UCSD-AML1 (cell line): ENCODE measurements around the gene ETNK2.

ENCODE experiments used
- DNase-seq: peaks from one replicate; lab custom pipeline; 2025; ENCODE audit not compliant: unreplicated experiment; lab: John Stamatoyannopoulos, UW

The ETNK2 gene

DNA sequence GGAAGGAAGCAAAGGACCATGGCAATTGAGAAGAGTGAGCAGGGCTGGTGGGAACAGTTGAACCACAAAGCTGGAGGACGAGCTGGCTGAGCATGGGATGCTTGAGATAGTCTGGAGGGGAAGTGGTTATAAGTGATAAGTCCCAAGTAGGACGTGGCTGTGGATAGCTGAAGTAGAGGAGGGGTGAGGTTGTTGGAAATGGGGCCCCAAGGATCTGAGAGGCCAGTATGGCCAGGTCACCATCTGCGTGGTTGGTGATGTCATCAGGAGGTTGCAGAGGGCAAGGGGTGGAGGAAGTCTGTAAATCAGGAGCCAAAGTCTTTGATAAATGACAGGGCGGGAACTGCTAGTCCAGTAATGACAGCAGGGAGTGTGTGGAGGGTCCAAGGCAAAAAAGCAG, 25.3 kb upstream of the ETNK2 start:
- peak; percentile 46 for DNase-seq

DNA sequence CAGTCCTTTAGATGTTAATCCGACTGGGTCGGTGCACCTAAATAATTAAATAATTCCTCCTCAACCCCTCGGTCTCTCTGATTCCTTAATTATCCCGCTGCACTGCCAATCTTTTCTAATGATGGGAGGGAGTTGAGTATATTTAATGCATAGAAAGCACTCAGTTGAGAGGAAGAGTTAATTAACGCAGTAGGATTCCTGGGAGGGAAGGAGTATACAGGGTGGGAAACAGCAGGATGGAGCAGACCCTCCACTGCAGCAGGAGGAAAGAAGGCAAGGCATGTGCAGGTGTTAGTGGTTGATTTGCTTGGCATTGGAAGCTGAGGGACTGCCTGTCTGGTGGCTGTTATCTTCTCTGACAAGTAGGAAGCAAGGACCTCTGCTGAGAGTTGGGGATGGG, 24.2 kb upstream of the ETNK2 start:
- no peak for DNase-seq

DNA sequence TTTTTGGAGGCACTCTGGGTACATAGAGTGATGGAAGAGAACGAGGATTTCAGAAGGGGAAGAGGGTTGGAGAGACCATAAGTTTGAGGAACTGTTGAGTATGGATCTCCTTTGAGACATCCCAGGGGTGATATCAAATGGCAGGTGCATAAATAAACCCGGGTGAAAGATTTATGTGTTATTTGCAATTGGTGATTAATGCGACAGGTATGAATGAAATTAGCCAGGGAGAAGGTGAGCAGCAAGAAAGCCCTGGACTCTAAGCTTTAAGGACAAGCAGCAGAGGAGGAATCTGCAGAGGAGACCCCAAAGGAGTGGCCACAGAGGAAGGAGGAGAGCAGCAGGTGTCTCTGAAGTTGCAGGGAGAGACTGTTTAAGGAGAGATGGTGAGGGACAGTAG, 23.1 kb upstream of the ETNK2 start:
- DNase-seq, result no peak

DNA sequence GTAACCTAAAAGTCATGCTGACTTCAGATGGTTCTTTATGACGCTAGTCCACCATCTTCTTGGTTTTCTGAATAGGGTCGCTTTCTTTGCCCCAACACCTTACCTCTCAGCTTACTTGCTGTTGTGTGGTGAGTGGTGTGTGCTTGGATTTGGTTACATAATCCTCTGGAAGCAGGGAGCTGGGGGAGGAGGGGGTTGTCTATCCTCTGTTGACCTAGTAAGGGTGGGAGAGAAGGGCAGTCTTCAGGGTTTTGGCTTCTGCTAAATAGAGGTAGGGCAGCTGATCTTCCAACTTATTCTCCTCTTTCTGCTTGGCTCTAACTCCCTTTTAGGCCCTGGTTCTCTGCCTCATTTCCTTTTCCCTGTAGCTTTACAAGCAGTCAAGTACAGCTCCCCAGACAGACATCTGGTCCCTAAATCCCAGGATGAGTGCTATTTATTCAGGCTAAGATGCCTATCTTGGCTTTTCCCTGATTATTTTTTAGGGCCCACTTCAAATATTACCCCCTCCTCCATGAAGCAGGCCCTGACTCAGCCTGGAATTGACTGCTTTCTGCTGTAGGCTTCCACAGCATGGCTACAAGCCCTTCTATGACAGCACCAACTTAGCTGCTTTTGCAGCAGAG, 20.7 kb upstream of the ETNK2 start:
- DNase-seq, result no peak

DNA sequence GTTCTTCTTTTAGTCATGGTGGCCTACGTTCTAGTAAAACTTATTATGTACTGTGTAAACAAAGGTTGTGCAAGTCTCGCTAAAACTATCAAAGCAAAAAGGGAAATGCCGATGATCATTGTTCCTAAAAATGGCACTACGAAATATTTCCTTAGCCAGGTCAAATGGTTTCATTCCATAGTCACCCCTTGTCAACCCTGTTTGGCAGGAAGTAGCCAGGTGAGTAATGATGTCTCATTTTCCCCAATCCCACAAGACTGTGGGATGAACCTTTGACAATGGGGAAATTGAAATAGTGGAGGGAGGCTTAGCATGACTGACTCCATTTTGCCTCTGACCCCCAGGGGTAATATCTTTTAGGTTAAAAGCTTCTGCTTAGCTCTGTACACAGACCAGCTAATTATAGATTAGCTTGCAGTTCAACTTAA, 19.9 kb upstream of the ETNK2 start:
- no peak for DNase-seq

DNA sequence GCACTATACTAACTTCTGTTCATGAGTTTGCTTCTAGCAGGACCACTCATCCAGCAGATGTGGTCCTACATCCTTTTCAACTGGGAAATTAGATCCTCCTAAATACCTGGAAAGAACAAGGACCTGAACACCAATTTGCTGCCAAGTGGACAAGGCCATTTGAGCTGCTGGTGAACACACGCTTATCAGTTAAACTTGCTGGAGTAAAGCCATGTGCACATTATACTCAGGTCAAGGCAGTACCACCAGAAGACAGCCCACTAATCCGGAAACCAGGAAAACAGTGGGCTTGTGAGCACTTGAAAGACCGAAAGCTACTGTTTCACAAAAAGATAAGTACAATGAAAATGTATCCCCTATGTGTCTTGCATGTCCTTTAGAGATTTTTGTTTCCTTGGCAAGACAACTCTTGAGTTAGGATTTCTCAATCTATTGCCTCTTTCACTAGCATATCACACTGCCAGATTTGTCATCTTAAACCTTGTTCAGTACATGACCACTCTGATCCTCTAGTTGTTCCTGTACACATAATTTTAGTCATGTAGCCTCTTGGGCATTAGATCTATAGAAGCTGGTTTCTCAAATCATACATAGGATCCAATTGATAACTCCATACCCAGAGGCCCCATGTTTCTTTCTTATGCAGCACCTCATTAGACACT, 18.8 kb upstream of the ETNK2 start:
- no peak for DNase-seq

DNA sequence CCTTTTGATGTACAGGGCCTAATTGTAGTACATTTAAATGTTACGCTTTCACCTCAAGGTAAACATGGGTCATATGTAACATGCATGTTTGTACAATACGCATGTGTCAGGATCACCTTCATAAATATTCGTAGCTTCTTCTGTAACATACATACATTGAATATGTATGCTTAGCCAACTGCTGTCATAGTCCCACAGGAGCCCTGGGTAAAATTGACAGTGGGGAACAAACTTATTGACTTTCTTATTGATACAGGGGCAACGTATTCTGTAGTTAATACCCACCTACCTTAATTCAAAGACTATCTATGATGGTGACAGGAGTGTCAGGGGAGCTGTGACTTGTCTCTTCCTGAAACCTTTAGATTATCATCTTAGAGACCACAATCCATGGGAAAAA, 18.0 kb upstream of the ETNK2 start:
- no peak for DNase-seq

DNA sequence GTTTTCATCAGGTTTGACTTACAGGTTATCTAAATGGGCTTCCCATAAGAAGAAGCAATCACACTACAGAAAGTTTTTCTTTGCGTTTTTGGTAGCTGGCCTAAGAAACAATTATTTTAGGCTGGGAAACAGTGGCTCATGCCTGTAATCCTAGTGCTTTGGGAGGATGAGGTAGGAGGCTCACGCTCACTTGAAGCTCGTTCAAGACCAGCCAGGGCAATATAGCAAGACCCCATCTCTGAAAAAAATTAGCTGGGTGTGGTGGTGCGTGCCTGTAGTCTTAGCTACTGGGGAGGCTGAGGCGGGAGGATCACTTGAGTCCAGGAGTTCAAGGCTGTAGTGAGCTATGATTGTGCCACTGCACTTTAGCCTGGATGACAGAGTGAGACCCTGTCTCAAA, 15.9 kb upstream of the ETNK2 start:
- no peak for DNase-seq

DNA sequence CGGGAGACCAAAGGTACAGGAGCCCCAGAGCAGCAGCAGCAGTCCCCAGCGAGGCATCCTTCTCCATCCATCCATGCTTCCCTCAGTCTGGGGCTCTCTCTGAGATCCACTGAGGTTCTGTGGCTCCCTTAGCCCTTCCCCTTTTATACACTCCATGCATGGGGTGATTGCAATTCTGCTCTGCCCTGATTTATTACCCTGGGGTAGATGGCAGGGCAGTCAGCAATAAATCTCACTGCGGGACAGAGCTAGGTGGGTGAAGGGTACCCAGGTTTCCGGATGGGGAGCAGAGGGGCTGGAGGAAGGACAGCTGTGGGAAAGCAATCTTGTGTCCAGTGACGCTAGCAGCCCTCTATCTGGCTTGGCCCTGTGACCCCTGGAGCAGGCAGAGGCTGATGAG, 14.4 kb upstream of the ETNK2 start, which contains the start of gene REN:
Gene REN, minus strand, starts transcription at position 119 of the 400 bp plus-strand sequence. Its CDS starts 44 bp downstream, at position 75.
- DNase-seq, result no peak

DNA sequence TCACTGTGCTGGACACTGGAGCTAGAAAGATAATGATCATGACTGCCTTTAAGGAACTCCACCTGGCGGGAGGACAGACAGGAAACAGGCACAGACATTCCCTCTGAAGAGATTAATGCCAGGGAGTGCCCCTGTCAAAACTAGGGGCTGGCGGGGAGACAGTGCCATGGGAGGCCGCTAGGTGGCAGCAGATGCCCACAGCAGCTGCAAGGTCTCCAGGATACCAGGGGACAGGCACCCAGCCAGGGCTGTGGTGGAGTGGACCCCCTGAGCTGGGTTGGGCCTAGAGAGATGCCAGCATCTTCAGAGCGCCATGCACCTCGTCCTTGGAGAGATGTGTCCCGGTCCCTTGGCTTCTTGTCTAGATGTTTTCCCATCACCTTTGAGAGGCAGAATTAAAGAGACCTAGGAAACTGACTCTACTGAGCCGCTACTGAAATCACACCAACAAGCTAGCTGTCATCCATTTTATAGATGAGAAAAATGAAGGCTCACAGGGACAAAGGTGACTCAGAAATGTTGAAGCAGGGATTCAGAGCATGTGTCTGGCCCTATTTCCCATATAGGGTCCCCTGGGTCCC, 10.7 kb upstream of the ETNK2 start:
- peak; percentile 79 for DNase-seq

DNA sequence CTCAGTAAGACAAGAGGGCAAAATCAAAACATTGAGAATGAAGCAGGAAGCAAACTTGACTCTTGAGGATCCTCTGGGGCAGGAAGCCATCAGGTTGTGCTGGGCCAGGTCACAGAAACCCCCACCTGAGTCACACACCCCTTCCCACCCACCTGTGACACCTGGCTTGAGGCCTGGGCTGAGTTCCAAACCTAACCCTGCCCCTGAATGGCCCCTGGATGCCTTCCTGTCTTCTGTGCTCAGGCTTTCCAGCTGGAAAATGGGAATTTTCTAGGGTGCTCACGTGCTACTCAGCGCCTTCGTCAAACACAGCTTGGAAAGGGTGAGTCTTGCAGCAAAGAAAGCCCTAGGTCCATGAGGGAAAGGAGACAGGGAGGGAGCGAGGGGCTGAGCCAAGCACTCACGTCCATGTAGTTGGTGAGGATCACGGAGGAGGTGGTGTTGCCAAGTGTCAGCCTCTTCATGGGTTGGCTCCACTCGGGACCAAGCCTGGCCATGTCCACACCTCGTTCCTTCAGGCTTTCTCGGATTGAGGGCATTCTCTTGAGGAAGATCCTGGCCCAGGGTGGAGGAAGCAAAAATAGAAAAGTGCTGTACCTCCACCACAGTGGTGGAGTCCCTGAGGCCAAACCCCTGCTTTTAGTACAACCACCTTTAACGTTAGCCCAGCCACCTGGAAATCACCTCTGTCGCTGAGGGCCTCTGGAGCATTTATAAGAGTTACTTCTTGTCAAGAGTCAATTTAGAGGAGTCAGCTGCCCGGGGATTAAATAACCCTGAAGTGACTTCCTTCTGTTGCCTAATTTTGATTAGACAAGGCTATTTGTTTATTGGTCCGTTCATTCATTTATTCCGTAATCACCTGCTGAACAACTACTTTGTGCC, 10.0 kb upstream of the ETNK2 start:
- DNase-seq, result no peak

DNA sequence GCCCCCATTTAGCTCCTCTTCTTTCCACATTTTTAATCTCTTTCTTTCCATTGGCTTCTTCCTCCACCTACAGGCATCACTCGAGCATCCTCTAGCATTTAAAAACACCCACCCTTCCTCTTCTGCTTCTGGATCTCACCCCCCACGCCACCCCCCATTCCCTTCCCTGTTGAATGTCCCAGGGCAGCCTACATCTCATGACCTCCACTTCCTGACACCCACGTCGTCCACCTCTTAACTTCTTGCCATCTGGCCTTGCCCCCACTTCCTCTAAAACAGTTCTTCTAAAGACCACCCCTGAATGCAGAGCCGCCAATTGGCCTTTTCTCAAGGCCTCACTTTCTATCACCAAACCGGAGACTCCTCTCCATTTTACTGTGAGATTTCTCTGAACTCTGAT, 6.1 kb upstream of the ETNK2 start:
- DNase-seq, result no peak

DNA sequence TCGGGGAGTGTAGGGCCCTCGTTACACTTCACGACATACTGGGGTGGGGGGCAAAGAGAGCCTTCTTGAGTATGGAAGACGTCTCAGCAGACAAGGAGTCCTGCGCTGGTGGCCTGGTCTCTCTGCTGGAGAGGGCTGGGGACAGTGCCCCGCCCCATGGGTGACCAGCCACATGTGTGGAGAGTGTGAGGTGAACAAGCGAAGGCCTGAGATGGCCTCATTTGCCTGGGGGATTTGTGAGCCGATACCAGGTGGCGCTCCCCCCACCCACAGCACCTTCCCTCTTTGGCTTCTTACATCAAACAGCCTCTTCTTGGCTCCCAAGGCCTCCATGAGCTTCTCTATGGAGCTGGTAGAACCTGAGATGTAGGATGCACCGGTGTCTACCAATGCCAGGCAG, 4.0 kb upstream of the ETNK2 start:
- DNase-seq, result no peak

DNA sequence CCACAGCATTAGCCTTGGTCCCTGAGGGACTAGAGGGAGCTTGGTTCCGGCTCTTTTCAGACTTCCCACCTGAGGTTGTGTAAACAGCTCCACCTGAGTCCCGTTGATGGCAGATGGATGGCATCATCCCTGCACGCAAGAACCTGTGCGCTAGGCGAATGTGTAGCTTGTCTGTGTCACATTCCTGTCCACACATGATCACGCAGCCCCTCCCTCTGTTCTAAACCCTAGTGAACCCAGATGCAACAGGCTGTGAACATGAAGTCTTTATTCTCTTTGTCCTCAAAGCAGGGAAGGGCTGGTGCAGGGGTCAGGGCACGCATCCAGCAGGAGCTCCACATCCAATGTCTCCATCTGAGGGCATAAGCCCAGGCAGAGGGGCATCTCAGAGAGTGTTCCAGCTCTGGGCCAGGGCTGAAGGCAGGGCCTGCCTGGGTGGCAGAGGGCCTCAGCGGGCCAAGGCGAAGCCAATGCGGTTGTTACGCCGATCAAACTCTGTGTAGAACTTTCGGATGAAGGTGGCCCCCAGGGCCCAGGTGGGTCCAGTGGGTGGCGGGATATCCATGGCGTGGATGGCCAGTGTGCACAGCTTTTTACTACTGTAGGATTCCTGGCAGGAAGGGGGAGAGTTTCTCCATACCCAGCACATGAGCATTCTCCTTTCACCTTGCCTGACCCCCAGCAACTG, 2.9 kb upstream of the ETNK2 start:
- DNase-seq, result no peak

DNA sequence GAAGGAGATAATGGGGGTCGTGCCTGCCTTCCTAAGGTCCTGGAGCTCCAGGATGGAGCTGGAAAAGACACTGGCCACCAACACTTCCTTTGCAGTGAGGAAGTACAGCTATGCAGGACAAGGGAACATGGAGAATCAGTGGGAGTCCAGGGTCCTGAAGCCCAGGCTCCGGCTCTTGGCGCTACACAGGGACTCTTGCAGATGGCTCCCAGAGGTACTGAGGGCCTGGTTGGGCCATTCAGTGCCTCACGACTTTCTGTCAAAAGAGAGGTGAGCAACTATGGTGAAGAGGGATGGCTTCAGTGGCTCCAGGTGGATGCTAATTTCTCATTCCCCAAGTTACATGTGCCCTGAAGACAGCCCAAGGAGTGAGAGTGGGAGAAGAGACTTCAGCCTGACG, 1.8 kb upstream of the ETNK2 start:
- DNase-seq, result no peak

DNA sequence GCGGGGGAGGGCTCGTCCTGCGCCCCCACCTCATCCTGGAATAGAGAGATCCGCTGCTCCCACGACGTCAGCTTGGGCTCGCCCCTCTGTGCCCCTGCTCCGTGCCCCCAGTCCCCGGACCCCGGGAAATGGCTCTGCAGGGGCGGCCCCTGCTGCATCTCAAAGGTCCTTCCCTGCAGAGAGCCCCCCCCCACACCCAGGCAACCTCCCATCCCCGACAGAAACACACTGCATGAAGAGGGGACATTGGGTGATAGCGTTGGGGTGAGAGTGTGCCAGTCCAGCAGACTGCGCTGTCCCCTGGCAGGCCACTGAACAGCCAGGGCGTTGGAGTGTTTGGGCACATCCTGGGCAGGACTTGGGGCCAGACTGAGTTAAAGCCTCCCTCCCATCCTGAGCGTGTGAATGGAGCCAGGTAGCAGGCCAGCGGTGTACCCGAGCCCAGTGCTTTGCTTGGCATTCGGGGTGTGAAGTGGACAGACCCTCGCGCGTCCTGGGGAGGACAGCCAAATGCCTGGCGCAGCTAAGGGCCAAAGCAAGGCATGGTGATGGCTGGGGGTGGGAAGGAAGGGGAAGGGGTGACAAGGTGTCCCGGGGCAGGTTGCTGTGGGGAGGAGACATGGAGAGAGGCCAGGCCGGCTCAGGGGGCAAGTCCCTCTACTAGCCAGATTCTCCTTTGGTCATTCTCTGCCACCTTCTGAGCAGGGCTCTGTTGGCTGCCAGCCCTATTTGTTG, 633 bp upstream of the ETNK2 start:
- DNase-seq, result no peak

DNA sequence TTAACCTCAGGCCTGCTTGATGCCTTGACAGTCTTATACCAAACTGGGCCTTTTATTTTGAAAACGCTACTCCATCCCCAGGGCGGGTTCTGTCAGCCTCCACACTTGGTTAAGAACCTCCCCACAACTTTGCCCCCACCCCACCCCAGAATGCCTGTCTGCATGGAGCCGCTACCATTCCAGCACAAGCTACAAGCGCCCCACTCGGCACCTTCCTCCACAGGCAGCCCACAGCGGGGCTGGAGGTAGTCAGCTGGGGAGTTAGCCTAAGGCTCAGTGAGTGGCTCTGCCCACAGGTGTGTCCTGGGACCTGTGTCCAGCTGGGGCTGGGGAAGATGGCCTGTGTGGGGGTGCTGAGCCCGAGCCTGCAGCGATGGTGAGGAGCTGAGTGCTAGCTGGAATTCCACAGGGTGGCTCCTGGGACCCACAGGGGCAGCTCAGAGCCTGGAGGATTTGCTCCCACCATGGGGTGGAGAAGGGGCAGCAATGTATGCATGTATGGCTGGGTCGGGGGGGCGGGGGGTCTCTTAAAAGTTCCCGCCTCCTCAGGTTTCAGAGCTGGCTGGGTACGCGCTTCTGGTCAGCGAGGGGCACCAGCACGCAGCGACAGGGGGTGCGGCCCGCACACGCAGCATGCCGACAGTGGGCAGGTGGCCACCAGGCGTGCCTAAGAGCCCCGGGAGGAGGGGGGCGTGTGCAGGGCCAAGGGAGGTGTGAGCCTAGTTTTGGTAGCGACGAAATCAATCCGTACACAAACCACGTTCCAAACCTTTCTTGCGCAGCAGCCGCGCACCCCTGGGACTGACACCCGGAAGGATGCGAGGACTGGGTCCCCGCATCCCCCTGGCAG, 917 bp downstream of the ETNK2 start:
- no peak for DNase-seq

DNA sequence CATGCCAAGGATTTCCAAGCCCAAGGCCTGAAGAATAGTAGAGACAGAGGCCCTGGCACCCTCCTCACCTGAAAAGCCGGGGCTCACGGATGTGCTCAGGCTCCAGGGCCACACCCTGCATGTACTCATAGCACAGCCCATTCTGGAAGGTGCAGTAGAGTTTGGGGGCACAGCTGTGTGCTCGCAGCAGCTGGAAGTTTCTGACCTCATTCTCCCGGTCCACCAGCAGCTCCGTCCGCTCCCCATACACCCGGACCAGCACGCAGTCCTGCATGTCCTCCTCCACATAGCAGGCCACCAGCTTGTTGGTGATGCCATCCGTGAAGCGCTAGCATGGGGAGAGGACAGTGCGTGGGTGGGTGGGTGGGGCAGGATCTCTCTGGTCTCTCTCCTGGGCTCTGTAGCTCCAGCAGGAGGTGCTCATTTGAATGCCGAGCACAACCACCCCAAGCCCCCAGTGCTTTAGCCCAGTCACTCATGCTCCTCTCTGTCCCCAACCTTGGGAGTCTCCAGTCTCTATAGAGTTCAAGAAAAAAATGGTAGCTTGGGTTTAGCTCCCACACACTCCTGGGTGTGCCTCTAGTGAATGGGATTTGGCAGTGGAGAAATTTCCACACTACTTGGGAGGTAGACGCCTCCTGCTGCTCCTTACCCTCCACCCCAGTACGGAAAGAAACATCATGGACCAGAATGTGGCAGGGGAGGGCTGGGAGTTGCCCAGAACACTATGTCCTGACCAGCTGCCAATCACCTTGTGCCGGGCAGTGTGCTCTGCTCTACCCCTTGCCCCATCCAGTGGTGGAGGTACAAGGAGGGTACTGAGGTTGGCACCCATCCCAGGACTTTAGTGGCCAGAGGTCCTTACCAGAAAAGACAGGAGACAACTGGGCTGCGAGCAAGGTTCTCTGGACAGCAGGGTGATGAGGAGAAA, 1.9 kb downstream of the ETNK2 start:
- DNase-seq, result no peak
